Vein endothelial cell (primary cell): ENCODE data around the gene ORMDL2. TPM values are rescaled to one million over a fixed set of nuclear protein-coding genes. Genes with fewer than 3 reads are reported as not detected.

ENCODE experiments used
- total RNA-seq: library from RNA; depleted of rRNA; stranded (reverse); fragments of >200 nt; gene quantifications from 2 replicates; pipeline ENCODE4 v1.2.3, GENCODE V29; 2012

ORMDL2 gene
- 20.9 and 23.6 TPM in 2 replicates for total RNA-seq

GRCh38 chr12:55817345-55818139 lies at the start of gene ORMDL2, which contains the start of gene SARNP:
Gene ORMDL2 (plus strand): TSS chr12:55818041. CDS start chr12:55819000, 959 bp downstream.
Gene SARNP (minus strand): TSS chr12:55817724. CDS start chr12:55817701, 23 bp downstream.

GRCh38 chr12:55842681-55843429 lies 25.0 kb downstream of the ORMDL2 start, which contains the start of gene MMP19:
Gene MMP19 (minus strand): TSS chr12:55842936. CDS start chr12:55842830, 106 bp downstream.

Other genes with a start within 250 kb of the ORMDL2 start
- gene OR2AP1, start 245.6 kb upstream of the ORMDL2 start, total RNA-seq = not detected in 2 replicates
- not detected in 2 replicates for gene OR10P1, start 181.1 kb upstream of the ORMDL2 start, total RNA-seq
- gene ITGA7, start 110.1 kb upstream of the ORMDL2 start, total RNA-seq = 0.48 TPM in 1 of 2 replicates, not detected in the other
- gene BLOC1S1, start 102.0 kb upstream of the ORMDL2 start, total RNA-seq = 43.1 and 55.0 TPM in 2 replicates
- 0.98 and 2.1 TPM in 2 replicates for gene RDH5, start 97.6 kb upstream of the ORMDL2 start, total RNA-seq
- 804 and 998 TPM in 2 replicates for gene CD63, start 89.0 kb upstream of the ORMDL2 start, total RNA-seq
- gene GDF11, start 74.9 kb upstream of the ORMDL2 start, total RNA-seq = 6.8 and 7.8 TPM in 2 replicates
- gene SARNP, start 317 bp upstream of the ORMDL2 start, total RNA-seq = 62.7 and 89.0 TPM in 2 replicates
- gene DNAJC14, start 11.5 kb downstream of the ORMDL2 start, total RNA-seq = 41.0 and 46.4 TPM in 2 replicates
- gene MMP19, start 24.9 kb downstream of the ORMDL2 start, total RNA-seq = 0.65 and 0.86 TPM in 2 replicates
- gene PYM1, start 109.9 kb downstream of the ORMDL2 start, total RNA-seq = 28.7 and 34.0 TPM in 2 replicates
- gene DGKA, start 113.1 kb downstream of the ORMDL2 start, total RNA-seq = 34.0 and 42.0 TPM in 2 replicates
- gene PMEL, start 148.0 kb downstream of the ORMDL2 start, total RNA-seq = 1.3 and 2.1 TPM in 2 replicates
- gene CDK2, start 148.8 kb downstream of the ORMDL2 start, total RNA-seq = 27.1 and 33.1 TPM in 2 replicates
- gene RAB5B, start 156.0 kb downstream of the ORMDL2 start, total RNA-seq = 75.8 and 83.0 TPM in 2 replicates
- gene SUOX, start 179.2 kb downstream of the ORMDL2 start, total RNA-seq = 20.9 and 25.8 TPM in 2 replicates
- gene IKZF4, start 203.0 kb downstream of the ORMDL2 start, total RNA-seq = 0.67 and 0.98 TPM in 2 replicates
- 615 and 807 TPM in 2 replicates for gene RPS26, start 223.9 kb downstream of the ORMDL2 start, total RNA-seq